AG09309 (cell line): ENCODE data around the gene BSPRY.

Source experiments
- DNase-seq: peaks from one replicate; pipeline ENCODE4 v3.0.0-alpha.2; 2010; ENCODE audit warnings: low read depth
- H3K4me3 ChIP-seq: 2 replicates; pipeline ENCODE4 v1.5.1; 2011; ENCODE audit warnings: mild to moderate bottlenecking, low read depth, low read length, moderate library complexity; ENCODE audit not compliant: control insufficient read depth
- TF ChIP-seq, protein P1 (sequence below): IDR thresholded peaks from 2 replicates; pipeline ENCODE4 v1.5.1; 2011; ENCODE audit warnings: mild to moderate bottlenecking, low read depth, low read length, inconsistent platforms; ENCODE audit not compliant: insufficient read depth, control insufficient read depth; ENCODE audit errors: missing control alignments

BSPRY gene

DNA sequence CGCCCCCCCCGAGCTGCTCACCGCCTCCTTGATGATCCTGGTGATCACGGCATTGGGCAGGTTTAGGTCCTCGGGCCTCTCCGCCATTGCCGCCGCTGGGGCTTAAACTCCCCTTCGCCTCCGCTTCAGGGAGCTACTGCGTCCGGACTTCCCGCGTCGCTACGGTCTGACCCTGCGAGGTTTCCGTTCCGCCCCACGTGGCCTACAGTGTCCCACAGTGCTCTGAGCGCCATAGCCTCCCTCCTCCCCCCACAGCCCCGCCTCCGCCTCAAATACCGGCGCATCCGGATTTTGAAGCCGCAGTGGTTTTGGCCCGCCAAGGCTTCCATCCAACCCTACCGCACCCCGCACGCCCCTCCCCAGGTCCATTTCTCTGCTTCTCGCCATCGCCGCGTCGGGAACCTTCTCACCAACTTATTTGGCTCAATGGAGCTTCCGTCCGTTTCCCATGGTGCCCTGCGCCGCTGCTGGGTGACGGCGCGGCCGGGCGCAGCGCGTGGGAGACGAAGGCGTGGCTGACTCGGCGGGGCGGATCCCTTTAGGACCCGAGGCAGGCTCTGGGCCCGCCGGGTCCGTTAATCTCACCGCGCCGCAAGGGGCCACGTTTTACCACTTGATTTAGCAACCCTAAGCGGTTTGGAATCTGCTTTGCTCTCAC, 61.0 kb downstream of the BSPRY start, which contains the start of the genes C9orf43 and POLE3:
TSS of gene C9orf43 (plus strand) at position 541 of the 658 bp plus-strand sequence. CDS start 2,747 bp downstream, outside the sequence.
TSS of gene POLE3 (minus strand) at position 469 of the 658 bp plus-strand sequence. CDS start at position 87, 382 bp downstream.
- TF ChIP-seq, protein P1, sequence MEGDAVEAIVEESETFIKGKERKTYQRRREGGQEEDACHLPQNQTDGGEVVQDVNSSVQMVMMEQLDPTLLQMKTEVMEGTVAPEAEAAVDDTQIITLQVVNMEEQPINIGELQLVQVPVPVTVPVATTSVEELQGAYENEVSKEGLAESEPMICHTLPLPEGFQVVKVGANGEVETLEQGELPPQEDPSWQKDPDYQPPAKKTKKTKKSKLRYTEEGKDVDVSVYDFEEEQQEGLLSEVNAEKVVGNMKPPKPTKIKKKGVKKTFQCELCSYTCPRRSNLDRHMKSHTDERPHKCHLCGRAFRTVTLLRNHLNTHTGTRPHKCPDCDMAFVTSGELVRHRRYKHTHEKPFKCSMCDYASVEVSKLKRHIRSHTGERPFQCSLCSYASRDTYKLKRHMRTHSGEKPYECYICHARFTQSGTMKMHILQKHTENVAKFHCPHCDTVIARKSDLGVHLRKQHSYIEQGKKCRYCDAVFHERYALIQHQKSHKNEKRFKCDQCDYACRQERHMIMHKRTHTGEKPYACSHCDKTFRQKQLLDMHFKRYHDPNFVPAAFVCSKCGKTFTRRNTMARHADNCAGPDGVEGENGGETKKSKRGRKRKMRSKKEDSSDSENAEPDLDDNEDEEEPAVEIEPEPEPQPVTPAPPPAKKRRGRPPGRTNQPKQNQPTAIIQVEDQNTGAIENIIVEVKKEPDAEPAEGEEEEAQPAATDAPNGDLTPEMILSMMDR, result no peak
- peak within 1 kb of the TSS; percentile 99 for H3K4me3 ChIP-seq
- peak; percentile 70 for DNase-seq

- TF ChIP-seq, protein P1, result no peak
- no peak overlapping the region for H3K4me3 ChIP-seq
- no peak for DNase-seq
Measured at GRCh38 chr9:113416149-113416721, 66.9 kb downstream of the BSPRY start.

GRCh38 chr9:113417370-113417769, 68.0 kb downstream of the BSPRY start:
- no peak for DNase-seq
- H3K4me3 ChIP-seq, result no peak overlapping the region
- TF ChIP-seq, protein P1, result no peak
